ENCODE data around the gene PAN2. TPM values are rescaled to one million over a fixed set of nuclear protein-coding genes. Genes with fewer than 3 reads are reported as not detected.
"Not testable (repeated sequence)": the region's sequence is repeated elsewhere in the genome, so short reads cannot be mapped to it uniquely, and the experiment has no call there.

PAN2 gene
- total RNA-seq, 2 donors from 2014 or later = 29.4 to 40.7 TPM

GRCh38 chr12:56321610-56322009 lies 12.2 kb downstream of the PAN2 start:
- DNase-seq (ENCODE audit: low spot score) = not testable (repeated sequence)

GRCh38 chr12:56321027-56321426 lies 12.8 kb downstream of the PAN2 start:
- intact Hi-C loops (cut with DNase I) = no loop called here
- DNase-seq (ENCODE audit: low spot score) = no peak

More at GRCh38 chr12:56321610-56322009, 12.2 kb downstream of the PAN2 start:
- intact Hi-C loops (cut with DNase I) = not testable (repeated sequence)

- intact Hi-C loops (cut with DNase I) = no loop called here
- DNase-seq (ENCODE audit: low spot score) = no peak
Observed at GRCh38 chr12:56317675-56318074, 16.1 kb downstream of the PAN2 start.

DNA sequence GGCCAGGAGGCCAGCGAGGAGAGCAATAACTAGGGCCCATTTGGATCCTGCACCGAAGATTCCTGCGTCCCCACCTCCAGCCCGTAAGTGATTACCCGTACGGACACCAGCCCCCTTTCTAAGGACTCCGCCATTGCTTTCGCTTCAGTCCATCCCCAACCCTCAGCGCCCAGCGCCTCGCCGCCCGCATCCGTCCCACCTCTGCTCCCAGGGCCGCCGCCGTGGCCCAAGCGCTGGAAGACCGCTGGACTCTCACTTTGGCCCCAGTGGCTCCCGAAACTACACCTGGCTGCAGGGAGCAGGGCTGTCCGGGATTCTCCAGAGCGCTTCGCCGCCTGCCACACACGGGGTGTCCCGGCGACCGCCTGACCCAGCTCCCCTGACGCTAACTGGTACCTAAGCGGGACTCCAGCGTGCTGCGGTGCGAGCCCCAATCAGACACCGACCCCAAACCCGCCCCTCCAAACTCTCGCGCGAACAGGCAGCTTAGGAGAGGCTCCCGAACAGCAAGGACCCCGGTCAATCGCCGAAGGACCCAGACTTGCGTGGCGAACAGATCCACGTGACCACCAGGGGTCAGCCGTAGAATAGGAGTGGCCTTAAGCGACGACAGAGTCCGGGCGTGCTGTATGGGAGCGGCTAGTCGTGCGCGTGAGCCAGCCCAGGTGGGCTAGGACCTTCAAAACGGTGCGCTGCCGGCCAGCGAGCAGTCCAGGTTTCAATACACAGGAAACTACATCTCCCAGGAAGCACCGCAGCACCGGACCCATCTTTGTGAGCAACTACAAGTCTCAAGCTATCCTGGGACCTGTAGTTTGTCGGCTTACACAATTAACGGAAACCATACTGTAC lies 18.0 kb downstream of the PAN2 start, which contains the start of gene CNPY2:
Gene CNPY2, minus strand, starts transcription at position 367 of the 852 bp plus-strand sequence. CDS start 771 bp downstream, outside the sequence.
- DNase-seq (ENCODE audit: low spot score) = peak; percentile 99
- intact Hi-C loops (cut with DNase I) = no loop called here

DNA sequence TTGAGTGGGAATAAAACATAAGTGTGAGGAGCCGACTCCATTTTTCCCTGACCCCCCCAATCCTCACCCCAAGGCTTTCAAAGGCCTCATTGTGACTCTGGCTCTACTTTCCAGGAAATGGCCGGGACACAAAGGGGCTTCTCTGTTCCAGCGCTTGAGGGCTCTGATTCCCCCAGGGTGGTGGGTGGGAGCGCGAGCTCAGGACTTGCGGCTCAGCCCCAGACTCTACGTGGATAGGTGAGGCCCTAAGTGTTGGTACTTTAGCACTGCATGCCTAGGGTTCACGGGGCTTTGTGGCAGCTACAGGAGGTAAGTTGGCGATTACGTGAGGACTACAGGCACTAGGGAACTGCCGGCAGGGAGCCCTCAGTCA lies 18.6 kb downstream of the PAN2 start:
- intact Hi-C loops (cut with DNase I) = no loop called here
- no peak for DNase-seq (ENCODE audit: low spot score)

GRCh38 chr12:56311003-56311402 lies 22.8 kb downstream of the PAN2 start:
- no peak for DNase-seq (ENCODE audit: low spot score)
- intact Hi-C loops (cut with DNase I) = no loop called here

- no peak for DNase-seq (ENCODE audit: low spot score)
- intact Hi-C loops (cut with DNase I) = no loop called here
Observed at GRCh38 chr12:56308714-56309113, 25.1 kb downstream of the PAN2 start.

- intact Hi-C loops (cut with DNase I) = no loop called here
Observed at GRCh38 chr12:56307221-56307965, 26.4 kb downstream of the PAN2 start.

DNA sequence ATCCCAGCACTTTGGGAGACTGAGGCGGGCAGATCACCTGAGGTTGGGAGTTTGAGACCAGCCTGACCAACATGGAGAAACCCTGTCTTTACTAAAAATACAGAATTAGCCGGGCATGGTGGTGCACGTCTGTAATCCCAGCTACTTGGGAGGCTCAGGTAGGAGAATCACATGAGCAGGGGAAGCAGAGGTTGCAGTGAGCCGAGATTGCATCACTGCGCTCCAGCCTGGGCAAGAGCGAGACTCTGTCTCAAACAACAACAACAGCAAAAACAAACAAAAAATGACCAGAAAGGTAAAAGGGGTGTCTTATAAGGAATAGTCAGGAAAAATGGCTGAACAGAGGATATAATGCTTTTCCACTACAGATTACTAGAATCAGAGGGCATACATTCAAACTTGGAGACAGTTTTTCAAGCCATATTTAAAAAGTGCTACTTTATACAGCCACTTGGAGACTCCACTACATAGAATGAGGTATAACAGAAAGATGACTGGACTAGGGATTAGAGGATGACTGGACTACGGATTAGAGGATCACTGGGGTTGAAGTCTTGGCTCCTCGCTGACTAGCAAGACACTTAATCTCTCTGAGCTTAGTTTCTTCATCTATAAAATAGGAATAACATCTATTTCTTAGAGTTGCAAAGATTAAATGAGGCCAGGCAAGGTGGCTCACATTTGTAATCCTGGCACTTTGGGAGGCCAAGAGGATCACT lies 28.8 kb downstream of the PAN2 start:
- DNase-seq (ENCODE audit: low spot score) = no peak
- intact Hi-C loops (cut with DNase I) = no loop called here

More at GRCh38 chr12:56307221-56307965, 26.4 kb downstream of the PAN2 start:
- no peak for DNase-seq (ENCODE audit: low spot score)

DNA sequence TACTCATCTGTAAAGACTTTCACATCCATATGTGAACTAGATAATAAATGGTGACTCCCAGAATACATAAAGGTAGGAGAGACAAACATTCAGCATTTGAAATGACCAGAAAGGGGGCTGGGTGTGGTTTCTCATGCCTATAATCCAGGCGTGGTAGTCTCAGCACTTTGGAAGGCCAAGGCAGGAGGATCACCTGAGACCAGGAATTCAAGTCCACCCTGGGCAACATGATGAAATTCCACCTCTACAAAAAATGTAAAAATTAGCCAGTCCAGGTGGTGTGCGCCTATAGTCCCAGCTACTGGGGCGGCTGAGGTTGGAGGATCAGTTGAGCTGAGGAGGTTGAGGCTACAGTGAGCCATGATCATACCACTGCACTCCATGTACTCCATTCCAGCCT lies 29.5 kb downstream of the PAN2 start:
- DNase-seq (ENCODE audit: low spot score) = no peak
- intact Hi-C loops (cut with DNase I) = no loop called here

DNA sequence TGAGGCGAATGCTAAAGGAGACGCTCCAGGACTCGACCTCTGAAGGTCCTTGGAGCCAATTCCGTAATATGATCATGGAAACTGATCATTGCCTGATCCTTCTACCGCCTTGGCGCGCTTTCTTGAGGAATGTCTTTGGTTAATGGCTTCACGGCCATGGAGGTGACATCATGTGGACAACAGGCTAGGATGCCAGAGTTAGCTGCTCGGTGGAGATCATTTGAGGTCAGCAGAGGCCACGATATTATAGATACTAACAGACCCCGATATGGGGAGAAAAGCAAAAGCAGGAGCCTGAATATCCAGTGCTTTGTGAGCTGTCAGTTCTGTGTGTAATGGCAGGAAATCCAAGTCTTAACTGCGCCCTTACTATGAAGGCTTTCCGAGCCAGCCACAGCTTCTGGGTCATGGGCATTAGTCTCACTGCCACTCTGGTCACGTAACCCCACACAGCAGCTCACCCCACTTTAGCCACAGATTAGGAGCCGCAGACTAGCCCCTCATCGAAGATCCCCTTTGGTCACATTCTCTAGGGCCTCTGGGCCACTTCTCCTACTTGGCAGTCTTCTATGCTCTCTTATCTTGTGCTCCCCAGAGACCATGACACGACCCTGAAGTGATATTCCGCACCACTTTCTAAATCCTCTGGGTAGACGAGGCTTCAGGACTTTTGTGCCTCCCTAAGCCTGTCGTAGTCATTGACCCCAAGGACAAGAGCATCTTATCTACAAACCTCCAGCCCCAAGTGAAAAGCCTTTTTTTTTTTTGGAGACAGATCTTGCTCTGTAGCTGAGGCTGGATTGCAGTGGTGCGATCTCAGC lies 32.9 kb downstream of the PAN2 start:
- intact Hi-C loops (cut with DNase I) = no loop called here
- DNase-seq (ENCODE audit: low spot score) = no peak

- peak; percentile 99 for DNase-seq (ENCODE audit: low spot score)
- intact Hi-C loops (cut with DNase I) = no loop called here
Observed at GRCh38 chr12:56299853-56300643, 33.8 kb downstream of the PAN2 start, which contains the start of gene CS. TSS of gene CS (minus strand) at chr12:56300330. CDS start at chr12:56300201, 129 bp downstream.

DNA sequence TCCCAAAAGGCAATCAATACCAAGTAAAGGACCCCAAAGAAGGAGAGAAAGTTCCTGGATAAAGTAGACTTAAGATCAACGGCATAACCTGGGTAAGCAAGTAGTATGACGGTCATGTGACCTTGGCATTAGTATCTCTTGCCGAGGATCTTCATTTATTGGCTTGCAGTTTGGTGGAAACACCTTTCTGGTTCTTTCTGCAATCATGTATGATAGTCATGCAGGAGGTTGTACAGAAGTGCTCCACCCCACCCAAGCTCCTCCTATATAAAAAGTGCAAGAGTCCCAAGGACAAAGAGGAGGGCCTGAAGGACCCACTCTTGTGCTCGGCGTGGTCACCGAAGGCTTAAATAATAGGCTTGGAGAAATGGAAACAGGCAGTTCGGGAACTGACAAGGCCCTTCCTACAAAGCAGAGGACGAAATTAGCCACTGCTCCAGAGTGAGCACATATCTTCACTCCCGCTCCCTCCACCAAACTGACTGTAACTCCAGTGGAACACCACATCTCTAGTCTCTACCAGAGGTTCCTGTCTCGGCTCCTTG lies 34.4 kb downstream of the PAN2 start:
- intact Hi-C loops (cut with DNase I) = no loop called here
- no peak for DNase-seq (ENCODE audit: low spot score)

GRCh38 chr12:56298828-56299227 lies 35.0 kb downstream of the PAN2 start:
- intact Hi-C loops (cut with DNase I) = no loop called here
- DNase-seq (ENCODE audit: low spot score) = no peak

- intact Hi-C loops (cut with DNase I) = no loop called here
Observed at GRCh38 chr12:56297400-56297799, 36.4 kb downstream of the PAN2 start.

DNA sequence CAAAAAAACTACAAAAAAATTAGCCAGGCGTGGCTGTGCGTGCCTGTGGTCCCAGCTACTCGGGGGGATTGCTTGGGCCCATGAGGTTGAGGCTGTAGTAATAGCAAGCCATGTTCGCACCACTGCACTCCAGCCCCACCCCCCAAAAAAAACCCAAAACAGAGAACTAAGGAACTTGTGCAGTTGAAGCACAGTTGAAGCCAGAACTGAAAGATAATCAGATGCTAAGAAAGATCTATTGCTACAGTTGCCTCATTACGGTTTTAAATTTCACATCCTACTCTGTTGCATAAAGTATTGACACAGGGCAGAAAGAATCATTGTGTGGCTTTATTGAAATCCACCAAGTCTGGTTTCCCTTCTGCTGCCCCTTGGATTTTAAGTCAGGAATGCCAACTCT lies 37.5 kb downstream of the PAN2 start:
- intact Hi-C loops (cut with DNase I) = no loop called here
- no peak for DNase-seq (ENCODE audit: low spot score)

More at GRCh38 chr12:56297400-56297799, 36.4 kb downstream of the PAN2 start:
- no peak for DNase-seq (ENCODE audit: low spot score)

- intact Hi-C loops (cut with DNase I) = no loop called here
- DNase-seq (ENCODE audit: low spot score) = no peak
Observed at GRCh38 chr12:56293795-56294194, 40.0 kb downstream of the PAN2 start.

Data from posterior vena cava (tissue), 2 donors.